ENCODE results near the gene FGA. TPM values are rescaled to one million over a fixed set of nuclear protein-coding genes. Genes with fewer than 3 reads are reported as not detected.

Gene FGA
- total and polyA plus RNA-seq, 9 of the 15 experiments (the other 6 are each of a cell fraction or from before 2014, with no cell fraction given), result 0.04 to 2.5 (median 0.07) TPM; not detected in 5

GRCh38 chr4:154562697-154563254 lies 27.8 kb downstream of the FGA start, which contains the start of gene FGB:
Gene FGB (plus strand): TSS chr4:154563011. CDS start chr4:154563019, 8 bp downstream.
- intact Hi-C loops (cut with micrococcal nuclease), result no loop called here
- ChIA-PET CTCF (ENCODE audit: low intra/inter-chr PET ratio) (interaction anchor here (0.7 kb wide), 1 partner anchor 9 kb away, joined by 3 read pairs; no protein-coding TSS in a partner anchor), POLR2A (no interaction called here)
- Histone ChIP-seq H3K79me2 (ENCODE audit: control insufficient read depth, insufficient read depth, low read length) (no peaks in the 10 kb centered on the region), H3K9me3 (replicated peaks; ENCODE audit: control insufficient read depth, insufficient read depth, low read depth, low read length) (no peaks in the 10 kb centered on the region), H3K36me3 (ENCODE audit: control insufficient read depth, insufficient read depth, low read length) (no peaks in the 10 kb centered on the region), H3K9me1 (ENCODE audit: control insufficient read depth, insufficient read depth, low read length) (no peaks in the 10 kb centered on the region), H3K27ac (ENCODE audit: extremely low read depth, low read depth, low read length) (no peak within 1 kb of the TSS), H2AFZ (ENCODE audit: low read depth, low read length) (no peak within 1 kb of the TSS), H4K20me1 (replicated peaks; ENCODE audit: control insufficient read depth, insufficient read depth, low read length) (no peaks in the 10 kb centered on the region), H3K4me1 (replicated peaks in 1 of 2; ENCODE audit: control insufficient read depth in 2 of 2, insufficient read depth in 2 of 2, low read length in 2 of 2) (peaks cover 0 to 4% of the 10 kb centered on the region in 2 experiments; a peak in 1 of 5 replicates), H3K4me3 (no peak within 1 kb of the TSS), H3K9ac (ENCODE audit: insufficient read depth in 1 of 2, low read depth in 2 of 2, low read length in 2 of 2) (no peak within 1 kb of the TSS), H3K4me2 (ENCODE audit: insufficient read depth, low read length) (no peak within 1 kb of the TSS), H3K27me3 (ENCODE audit: control insufficient read depth in 2 of 2, insufficient read depth in 2 of 2, low read length in 2 of 2) (no peaks in the 10 kb centered on the region; a peak in 1 of 5 replicates)
- in situ Hi-C loops (cut with MboI), result no loop called here
- FAIRE-seq, result no peak
- WGBS (ENCODE audit: insufficient coverage, low coverage, missing lambda C conversion rate), result 5% methylated on average over 2 of the region's 2 CpGs
- BruUV-seq (replicated peaks), result no TSS peak
- ATAC-seq, result no peak
- DNase-seq (ENCODE audit: extremely low read depth in 1 of 4, low spot score in 3 of 4), result no peak
- TF ChIP-seq XRCC5 (IDR thresholded peaks at IDR 0.05; ENCODE audit: low read depth, low read length) (no peak), ZFP36 (IDR thresholded peaks at IDR 0.05; ENCODE audit: low read depth, low read length, partially characterized antibody) (no peak), PHB (CRISPR knock-in tag; IDR thresholded peaks at IDR 0.05) (no peak), ATF3 (IDR thresholded peaks at IDR 0.05) (no peak), ATF3 (CRISPR knock-in tag; conservative IDR thresholded peaks at IDR 0.05) (no peak), SPI1 (IDR thresholded peaks at IDR 0.05; ENCODE audit: borderline replicate concordance, low read depth, low read length) (no peak), SUPT5H (IDR thresholded peaks at IDR 0.05) (no peak), MEIS2 (IDR thresholded peaks at IDR 0.05; ENCODE audit: partially characterized antibody) (no peak), ZNF717 (CRISPR knock-in tag; IDR thresholded peaks at IDR 0.05) (no peak), RREB1 (CRISPR knock-in tag; IDR thresholded peaks at IDR 0.05) (no peak), KLF6 (CRISPR knock-in tag; IDR thresholded peaks at IDR 0.05; ENCODE audit: borderline replicate concordance) (no peak)

Measured in K562 (cell line).